Mesenteric fat pad (tissue), 1 donor: ENCODE data around the gene CYP4A22. TPM values are rescaled to one million over a fixed set of nuclear protein-coding genes. Genes with fewer than 3 reads are reported as not detected.
"Not testable (repeated sequence)": the region's sequence is repeated elsewhere in the genome, so short reads cannot be mapped to it uniquely, and the experiment has no call there.

ENCODE experiments used
- DNase-seq: peaks from one replicate; pipeline ENCODE4 v3.0.0-alpha.2; 2020; ENCODE audit warnings: low spot score
- total RNA-seq: library from RNA; stranded (reverse); fragmentation: NEBNext Ultra II Directional; extraction: Animal tissue kit (Norgen Biotek cat#: 25700); gene quantifications from one replicate; pipeline ENCODE4 v1.2.1, GENCODE V29; 2021
- donor health status: DM: yes; HTN: yes; CAD: no.

Gene CYP4A22
- total RNA-seq, 1 donor from 2014 or later, result 0.42 TPM

GRCh38 chr1:47184822-47185677 is 47.8 kb downstream of the CYP4A22 start:
- DNase-seq, result peak; percentile 79

DNA sequence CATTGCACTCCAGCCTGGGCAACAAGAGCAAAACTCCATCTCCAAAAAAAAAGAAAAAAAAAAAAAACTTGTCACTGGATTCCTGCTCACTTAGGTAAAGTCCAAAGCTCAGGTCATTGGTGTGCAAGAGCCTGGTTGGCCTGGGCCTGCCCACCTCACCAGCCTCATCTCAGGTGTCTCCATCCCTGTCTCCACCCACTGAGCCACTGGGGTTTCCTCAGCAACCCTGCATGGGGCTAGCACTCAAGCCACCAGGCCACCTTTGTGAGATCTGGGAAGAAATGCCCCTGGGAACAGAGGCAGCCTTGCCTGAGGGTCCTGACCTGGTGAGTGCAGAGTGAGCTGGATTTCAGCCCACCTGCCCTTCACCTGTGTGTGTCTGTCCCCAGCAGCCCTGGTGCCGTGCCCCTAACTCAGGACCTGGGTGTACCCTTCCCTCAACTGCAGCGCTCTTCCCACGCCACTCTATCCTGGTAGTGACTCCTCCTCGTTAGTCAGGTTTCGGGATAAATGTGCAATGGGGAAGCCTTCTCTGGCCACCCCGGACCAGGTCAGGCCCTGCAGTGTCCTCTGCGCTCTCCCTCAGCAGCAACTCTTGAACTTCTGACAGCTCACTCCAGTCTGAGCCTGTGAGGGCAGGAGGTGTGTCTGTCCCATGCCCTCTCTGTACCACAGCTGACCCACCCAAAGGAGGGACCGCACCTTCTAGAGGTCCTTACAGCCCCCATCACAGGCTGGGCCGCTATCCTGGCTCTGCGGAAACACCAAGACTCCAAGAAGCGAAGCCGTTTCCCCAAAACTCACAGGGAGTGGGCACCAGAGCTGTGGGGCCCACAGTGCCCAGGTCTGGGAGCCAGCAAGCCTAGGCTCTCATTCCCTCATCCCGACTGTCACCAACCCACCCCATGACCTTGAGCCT is 49.3 kb downstream of the CYP4A22 start:
- peak; percentile 77 for DNase-seq

GRCh38 chr1:47187231-47187925 is 50.1 kb downstream of the CYP4A22 start:
- peak; percentile 86 for DNase-seq

DNA sequence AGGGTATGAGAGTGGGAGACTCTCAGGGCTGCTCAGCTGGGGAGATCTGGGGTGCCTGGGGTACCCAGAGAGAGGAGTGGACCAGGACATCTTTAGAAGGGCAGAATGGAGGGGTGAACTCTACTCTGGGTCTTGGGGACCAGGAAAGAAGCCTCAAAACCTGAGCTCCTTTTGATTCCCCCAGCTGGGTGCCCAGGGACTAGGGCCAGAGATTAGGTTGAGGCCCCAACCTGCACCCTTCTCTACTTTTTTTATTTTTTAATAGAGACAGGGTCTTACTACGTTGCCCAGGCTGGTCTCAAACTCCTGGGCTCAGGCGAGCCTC is 50.6 kb downstream of the CYP4A22 start:
- no peak for DNase-seq

DNA sequence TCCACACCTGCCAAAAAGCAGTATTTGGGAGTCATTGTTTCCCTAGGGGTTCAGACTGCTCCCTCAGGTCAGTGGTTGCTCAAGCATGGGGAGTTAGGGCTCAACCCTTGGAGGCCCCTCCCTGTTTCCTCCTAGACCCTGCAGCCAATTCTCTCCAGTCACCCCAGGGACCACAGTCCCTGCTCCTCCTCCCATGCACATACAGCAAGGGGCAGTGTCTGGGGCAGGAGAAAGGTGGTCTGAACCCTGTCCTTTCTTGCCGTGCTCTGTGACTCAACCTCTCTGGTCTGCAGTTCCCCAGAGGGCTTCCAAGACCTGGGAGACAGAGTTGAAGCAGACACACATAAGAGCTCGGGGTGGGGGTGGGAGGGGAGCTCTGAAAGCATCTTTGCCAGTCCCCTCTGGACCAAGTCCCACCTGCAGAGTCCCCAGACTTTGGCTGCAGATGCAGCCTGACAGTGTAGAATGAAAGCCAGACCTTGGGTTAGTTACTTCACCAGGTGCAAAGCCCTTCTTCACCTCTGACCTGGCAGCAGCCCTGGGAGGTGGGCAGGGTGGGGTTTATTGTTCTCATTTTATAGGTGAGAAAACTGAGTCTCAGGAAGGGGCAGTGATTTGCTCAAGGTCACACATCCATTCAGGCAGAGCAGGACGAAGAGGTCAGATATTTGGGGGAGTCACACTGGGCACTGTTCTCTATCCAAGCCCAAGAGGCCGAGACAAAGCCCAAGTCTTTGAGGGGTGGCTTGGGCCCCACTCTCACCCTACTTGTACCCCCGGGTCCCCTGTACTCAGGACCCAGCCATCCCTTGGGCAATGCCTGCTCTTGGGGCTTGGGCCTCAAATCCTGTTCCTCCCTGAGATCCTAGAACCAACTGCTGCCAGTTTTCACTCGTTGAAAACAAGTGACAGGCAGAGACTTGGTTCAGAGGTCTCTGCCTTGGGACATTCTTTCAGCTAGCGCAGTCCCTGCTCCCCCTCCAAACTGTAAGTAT is 51.8 kb downstream of the CYP4A22 start:
- DNase-seq, result peak; percentile 64

- DNase-seq, result peak; percentile 94
Observed at GRCh38 chr1:47189844-47190508, 52.7 kb downstream of the CYP4A22 start, which contains the start of gene PDZK1IP1. Gene PDZK1IP1, minus strand, starts transcription at chr1:47190036. Its CDS starts 104 bp downstream, at chr1:47189932.

- no peak for DNase-seq
Observed at GRCh38 chr1:47190509-47190855, 53.2 kb downstream of the CYP4A22 start.

DNA sequence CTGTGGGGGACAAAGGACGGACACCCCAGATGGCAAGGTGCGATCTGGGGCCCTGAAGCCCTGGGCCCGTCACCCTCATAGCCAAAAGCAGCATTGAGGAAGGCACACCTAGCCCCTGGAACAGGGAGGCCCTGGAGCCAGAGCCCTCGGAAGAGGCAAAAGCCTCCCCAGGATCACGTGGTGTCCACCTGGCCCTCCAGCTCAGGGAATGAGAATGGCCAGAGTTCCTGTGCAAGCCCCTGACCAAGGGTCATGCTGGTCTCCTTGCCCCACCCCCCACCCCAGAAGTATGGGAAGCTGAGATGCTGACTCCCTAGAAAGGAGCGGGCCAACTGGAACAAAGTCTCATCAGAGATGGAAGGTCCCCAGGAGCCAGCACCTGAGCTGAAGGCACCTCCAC is 53.6 kb downstream of the CYP4A22 start:
- no peak for DNase-seq

DNA sequence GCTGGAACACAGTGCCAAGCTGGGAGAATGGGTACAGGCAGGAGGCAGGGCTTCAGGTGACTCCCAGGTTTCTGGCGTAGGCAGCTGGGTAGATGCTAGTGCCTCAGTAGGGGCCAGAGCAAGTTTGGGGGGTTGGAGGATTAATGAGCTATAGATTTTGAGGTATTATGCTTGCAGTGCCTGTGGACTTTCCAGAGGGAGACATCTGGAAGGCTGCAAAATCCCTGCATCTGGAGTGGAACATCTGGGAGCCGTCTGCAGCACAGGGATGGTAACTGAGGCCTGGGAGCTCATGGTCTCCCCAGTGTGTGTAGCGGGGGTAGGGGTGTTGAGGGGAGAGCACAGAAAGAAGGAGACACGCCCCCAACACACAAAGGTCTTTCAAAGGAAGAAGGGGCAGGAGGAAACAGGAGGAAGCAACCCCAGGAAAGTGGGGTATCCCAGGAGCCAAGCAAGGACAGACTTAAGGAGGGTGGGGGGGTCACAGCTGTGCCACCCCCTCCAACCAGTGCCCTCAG is 54.8 kb downstream of the CYP4A22 start:
- peak; percentile 71 for DNase-seq

GRCh38 chr1:47192458-47193384 is 55.5 kb downstream of the CYP4A22 start:
- DNase-seq, result peak; percentile 90

DNA sequence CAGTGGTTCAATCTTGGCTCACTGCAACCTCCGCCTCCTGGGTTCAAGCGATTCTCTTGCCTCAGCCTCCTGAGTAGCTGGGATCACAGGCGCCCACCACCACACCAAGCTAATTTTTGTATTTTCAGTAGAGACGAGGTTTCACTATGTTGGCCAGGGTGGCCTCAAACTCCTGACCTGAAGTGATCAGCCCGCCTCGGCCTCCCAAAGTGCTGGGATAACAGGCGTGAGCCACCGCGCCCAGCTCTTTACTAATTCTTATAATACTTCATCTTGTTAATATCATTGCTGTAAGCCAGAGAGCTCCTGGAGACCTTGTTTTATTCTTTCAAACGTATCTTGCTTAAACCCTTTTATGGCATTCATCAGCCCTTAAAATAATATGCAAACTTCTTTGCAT is 56.3 kb downstream of the CYP4A22 start:
- DNase-seq, result not testable (repeated sequence)

GRCh38 chr1:47194311-47194710 is 57.1 kb downstream of the CYP4A22 start:
- DNase-seq, result peak; percentile 4

GRCh38 chr1:47195981-47196380 is 58.7 kb downstream of the CYP4A22 start:
- DNase-seq, result not testable (repeated sequence)

DNA sequence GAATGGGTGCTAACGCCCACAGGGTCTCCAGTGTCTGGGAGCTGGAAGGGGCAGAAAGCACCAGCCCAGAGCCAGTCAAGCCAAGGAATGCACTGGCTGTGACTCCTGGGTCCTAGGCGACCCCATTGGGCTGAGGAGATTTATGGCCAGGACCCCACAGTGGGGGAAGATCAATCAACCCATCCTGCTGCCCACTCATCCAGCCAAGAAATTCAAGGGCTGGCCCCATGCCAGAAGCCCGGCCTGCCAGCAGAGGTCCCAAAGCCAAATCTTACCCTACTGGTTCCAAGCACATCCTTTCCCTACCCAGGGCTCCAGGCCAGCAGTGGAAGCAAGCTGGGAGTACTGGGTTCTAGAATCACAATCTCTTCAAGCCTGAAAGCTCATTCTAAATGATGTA is 59.4 kb downstream of the CYP4A22 start:
- no peak for DNase-seq

DNA sequence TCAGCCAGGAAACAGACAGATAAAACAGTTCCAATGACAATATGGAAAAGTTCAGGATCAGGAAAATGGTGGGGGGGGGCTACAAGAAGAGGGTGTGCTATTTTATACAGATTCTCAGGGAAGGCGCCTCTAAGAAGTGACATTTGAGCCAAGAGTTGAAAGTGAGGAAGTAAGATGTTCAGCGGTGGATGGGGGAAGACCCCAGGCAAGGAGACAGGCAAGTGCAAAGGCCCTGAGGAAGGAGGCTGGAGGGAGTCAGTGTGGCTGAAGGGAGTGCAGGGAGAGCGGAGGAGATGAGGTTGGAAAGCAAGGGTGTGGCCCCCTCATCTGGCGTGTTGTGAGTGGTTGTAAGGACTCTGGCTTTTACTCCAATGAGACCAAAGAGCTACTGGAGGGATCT is 61.0 kb downstream of the CYP4A22 start:
- DNase-seq, result no peak
